ENCODE results near the gene CD300LF. TPM values are rescaled to one million over a fixed set of nuclear protein-coding genes. Genes with fewer than 3 reads are reported as not detected.

Gene CD300LF
- total and polyA plus RNA-seq, 2 experiments from 2014 or later = not detected

DNA sequence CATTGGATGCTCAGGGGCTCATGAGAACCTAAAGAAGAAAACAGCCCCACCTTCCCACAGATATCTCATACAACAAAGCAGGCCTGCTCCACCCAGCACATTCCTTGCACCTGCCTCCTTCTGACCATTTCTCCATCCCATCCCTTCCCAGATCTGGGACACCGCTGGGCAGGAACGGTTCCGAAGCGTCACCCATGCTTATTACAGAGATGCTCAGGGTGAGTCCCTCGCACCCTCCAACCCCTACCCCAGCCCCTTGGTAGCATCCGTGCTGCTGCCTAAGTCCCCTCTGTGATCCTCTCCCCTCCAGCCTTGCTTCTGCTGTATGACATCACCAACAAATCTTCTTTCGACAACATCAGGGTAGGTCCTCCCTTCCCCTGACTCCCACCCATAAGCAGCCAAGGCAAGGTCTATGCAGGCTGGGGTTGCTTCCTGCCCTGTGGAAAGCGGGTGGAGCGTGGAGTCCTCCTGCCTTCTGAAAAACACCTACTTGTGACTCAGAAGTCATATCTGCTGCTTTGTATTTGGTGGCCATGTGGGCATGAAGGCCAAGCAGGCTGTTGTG is 30.3 kb upstream of the CD300LF start:
- Histone ChIP-seq H3K27ac (no peak overlapping the region), H3K9me3 (ENCODE audit: low read depth) (no peaks in the 10 kb centered on the region), H3K27me3 (peaks cover 8% of the 10 kb centered on the region), H3K4me3 (no peak overlapping the region), H3K36me3 (no peaks in the 10 kb centered on the region), H3K4me1 (ENCODE audit: low read depth) (peaks cover 30% of the 10 kb centered on the region)
- no peak for DNase-seq (ENCODE audit: low read depth in 1 of 2, low spot score in 1 of 2)
- TF ChIP-seq, protein P1, sequence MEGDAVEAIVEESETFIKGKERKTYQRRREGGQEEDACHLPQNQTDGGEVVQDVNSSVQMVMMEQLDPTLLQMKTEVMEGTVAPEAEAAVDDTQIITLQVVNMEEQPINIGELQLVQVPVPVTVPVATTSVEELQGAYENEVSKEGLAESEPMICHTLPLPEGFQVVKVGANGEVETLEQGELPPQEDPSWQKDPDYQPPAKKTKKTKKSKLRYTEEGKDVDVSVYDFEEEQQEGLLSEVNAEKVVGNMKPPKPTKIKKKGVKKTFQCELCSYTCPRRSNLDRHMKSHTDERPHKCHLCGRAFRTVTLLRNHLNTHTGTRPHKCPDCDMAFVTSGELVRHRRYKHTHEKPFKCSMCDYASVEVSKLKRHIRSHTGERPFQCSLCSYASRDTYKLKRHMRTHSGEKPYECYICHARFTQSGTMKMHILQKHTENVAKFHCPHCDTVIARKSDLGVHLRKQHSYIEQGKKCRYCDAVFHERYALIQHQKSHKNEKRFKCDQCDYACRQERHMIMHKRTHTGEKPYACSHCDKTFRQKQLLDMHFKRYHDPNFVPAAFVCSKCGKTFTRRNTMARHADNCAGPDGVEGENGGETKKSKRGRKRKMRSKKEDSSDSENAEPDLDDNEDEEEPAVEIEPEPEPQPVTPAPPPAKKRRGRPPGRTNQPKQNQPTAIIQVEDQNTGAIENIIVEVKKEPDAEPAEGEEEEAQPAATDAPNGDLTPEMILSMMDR (IDR thresholded peaks at IDR 0.05; ENCODE audit: low read depth, low read length) = no peak

DNA sequence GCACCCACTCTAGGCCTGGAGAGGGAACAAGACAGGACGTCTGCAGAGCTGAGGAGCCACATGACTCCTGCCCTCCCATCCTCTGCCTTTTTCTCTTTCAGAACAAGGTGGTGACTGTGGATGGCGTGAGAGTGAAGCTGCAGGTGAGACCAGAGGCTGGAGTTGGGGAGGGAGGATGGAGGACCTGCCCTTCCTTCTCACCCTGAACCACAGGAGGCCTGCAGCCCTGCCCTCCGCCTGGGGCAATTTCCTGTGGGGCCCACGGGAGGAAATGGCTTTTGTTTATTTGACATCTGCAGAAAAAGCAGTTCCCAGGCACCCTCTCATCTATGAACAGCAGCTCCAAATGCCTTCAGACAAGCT is 29.4 kb upstream of the CD300LF start:
- Histone ChIP-seq H3K9me3 (ENCODE audit: low read depth) (no peaks in the 10 kb centered on the region), H3K36me3 (no peaks in the 10 kb centered on the region), H3K27me3 (peaks cover 17% of the 10 kb centered on the region), H3K27ac (no peak overlapping the region), H3K4me3 (no peak overlapping the region), H3K4me1 (ENCODE audit: low read depth) (peaks cover 23% of the 10 kb centered on the region)
- TF ChIP-seq, protein P1 (IDR thresholded peaks at IDR 0.05; ENCODE audit: low read depth, low read length) = no peak
- no peak for DNase-seq (ENCODE audit: low read depth in 1 of 2, low spot score in 1 of 2)

DNA sequence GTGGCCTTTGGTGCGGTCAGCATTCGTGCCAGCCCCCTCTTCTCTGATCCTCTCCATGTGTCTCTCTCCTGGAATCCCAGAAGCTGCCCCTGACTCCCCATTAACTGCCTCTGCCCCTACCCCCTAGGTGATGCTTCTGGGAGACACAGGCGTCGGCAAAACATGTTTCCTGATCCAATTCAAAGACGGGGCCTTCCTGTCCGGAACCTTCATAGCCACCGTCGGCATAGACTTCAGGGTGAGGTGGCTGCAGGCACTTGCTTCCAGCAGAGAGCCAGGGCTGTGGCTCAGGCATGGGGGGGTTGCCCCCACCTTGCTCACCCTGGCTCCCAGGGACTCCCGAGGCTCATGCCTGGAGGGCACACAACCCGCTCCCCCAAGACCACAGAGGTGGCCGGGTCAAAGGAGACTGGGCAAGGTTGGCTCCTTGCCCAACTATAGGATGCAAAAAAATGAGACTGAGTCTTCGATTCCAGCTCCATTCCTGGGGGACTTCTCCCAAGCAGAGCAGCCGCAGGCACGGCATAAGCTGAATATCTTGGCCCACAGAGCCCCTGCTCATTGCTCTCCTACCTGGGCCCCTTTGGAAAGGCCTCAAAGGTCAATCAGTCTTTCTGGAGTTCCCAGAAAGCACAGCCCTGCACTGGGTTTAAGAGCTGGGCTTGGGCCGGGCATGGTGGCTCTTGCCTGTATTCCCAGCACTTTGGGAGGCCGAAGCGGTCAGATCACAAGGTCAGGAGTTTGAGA is 28.1 kb upstream of the CD300LF start:
- DNase-seq (ENCODE audit: low read depth in 1 of 2, low spot score in 1 of 2) = no peak

DNA sequence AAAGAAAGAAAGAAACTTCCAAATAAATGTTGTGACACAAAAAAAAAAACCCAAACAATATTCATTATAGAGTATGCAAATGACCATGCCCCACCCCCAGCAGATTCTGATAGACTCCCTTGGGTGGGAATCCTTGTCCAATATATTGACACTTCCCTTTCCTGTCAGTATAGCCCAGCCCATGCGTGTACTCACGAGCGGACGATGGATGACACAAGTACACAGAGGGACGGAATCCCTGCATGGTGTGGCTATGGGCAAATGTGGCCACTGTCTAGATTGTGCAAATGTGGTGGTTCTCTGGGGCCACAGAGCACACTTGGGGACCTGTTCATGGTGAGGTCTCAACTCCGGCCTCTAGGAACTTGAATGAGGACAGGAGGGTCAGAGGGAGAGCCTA is 27.4 kb upstream of the CD300LF start:
- H3K27me3 ChIP-seq = peaks cover 36% of the 10 kb centered on the region
- peaks cover 5% of the 10 kb centered on the region for H3K4me1 ChIP-seq (ENCODE audit: low read depth)
- TF ChIP-seq, protein P1 (IDR thresholded peaks at IDR 0.05; ENCODE audit: low read depth, low read length) = no peak
- no peak for DNase-seq (ENCODE audit: low read depth in 1 of 2, low spot score in 1 of 2)
- no peaks in the 10 kb centered on the region for H3K9me3 ChIP-seq (ENCODE audit: low read depth)
- no peak overlapping the region for H3K27ac ChIP-seq
- H3K4me3 ChIP-seq = no peak overlapping the region
- H3K36me3 ChIP-seq = no peaks in the 10 kb centered on the region

More for the DNA sequence above, 28.1 kb upstream of the CD300LF start:
- Histone ChIP-seq H3K9me3 (ENCODE audit: low read depth) (no peaks in the 10 kb centered on the region), H3K27me3 (peaks cover 30% of the 10 kb centered on the region), H3K4me1 (ENCODE audit: low read depth) (peaks cover 11% of the 10 kb centered on the region), H3K27ac (no peak overlapping the region), H3K4me3 (no peak overlapping the region), H3K36me3 (no peaks in the 10 kb centered on the region)
- TF ChIP-seq, protein P1 (IDR thresholded peaks at IDR 0.05; ENCODE audit: low read depth, low read length) = no peak

DNA sequence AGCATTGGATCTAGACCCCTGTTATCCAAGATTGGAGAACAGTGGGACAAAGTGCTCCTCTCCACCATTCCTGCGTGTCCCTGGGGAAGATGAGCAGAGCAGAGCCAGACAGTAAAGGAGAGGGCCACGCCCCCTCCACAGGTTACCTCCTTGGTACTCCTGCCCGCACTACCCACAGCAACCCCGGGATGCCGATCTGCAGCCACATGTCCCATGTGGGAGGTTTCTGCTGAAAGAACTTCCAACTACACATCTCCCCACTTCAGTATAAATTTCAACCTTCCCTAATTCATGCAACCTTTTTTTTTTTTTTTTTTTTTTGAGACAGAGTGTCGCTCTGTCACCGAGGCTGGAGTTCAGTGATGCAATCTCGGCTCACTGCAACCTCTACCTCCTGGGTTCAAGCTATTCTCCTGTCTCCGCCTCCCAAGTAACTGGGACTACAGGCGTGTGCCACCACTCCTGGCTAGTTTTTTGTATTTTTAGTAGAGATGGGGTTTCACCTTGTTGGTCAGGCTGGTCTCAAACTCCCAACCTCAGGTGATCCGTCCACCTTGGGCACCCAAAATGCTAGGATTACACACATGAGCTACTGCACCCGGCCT is 26.6 kb upstream of the CD300LF start:
- TF ChIP-seq, protein P1 (IDR thresholded peaks at IDR 0.05; ENCODE audit: low read depth, low read length) = no peak
- DNase-seq (ENCODE audit: low read depth in 1 of 2, low spot score in 1 of 2) = no peak

More for the DNA sequence above, 26.6 kb upstream of the CD300LF start:
- no peak overlapping the region for H3K27ac ChIP-seq
- no peaks in the 10 kb centered on the region for H3K4me1 ChIP-seq (ENCODE audit: low read depth)
- H3K27me3 ChIP-seq = peaks cover 41% of the 10 kb centered on the region
- H3K36me3 ChIP-seq = no peaks in the 10 kb centered on the region
- no peak overlapping the region for H3K4me3 ChIP-seq
- no peaks in the 10 kb centered on the region for H3K9me3 ChIP-seq (ENCODE audit: low read depth)
